ENCODE results near the gene NXPH4. TPM values are rescaled to one million over a fixed set of nuclear protein-coding genes. Genes with fewer than 3 reads are reported as not detected.

Gene NXPH4
- total and polyA plus RNA-seq, 12 donors: 0.06 to 3.7 (median 0.46) TPM; not detected in 3

GRCh38 chr12:57195186-57195585 is 21.4 kb upstream of the NXPH4 start:
- Histone ChIP-seq H3K36me3 (replicated peaks in 1 of 2) (peaks cover 0 to 94% of the 10 kb centered on the region in 2 donors), H3K9me3 (replicated peaks in 1 of 3) (no peaks in the 10 kb centered on the region), H3K4me1 (replicated peaks in 1 of 2) (no peaks in the 10 kb centered on the region), H3K27me3 (no peaks in the 10 kb centered on the region), H3K27ac (no peak overlapping the region), H3K4me3 (no peak overlapping the region)
- DNase-seq: no peak
- no peak for TF ChIP-seq POLR2A (IDR thresholded peaks at IDR 0.05)
- TF ChIP-seq, protein P1, sequence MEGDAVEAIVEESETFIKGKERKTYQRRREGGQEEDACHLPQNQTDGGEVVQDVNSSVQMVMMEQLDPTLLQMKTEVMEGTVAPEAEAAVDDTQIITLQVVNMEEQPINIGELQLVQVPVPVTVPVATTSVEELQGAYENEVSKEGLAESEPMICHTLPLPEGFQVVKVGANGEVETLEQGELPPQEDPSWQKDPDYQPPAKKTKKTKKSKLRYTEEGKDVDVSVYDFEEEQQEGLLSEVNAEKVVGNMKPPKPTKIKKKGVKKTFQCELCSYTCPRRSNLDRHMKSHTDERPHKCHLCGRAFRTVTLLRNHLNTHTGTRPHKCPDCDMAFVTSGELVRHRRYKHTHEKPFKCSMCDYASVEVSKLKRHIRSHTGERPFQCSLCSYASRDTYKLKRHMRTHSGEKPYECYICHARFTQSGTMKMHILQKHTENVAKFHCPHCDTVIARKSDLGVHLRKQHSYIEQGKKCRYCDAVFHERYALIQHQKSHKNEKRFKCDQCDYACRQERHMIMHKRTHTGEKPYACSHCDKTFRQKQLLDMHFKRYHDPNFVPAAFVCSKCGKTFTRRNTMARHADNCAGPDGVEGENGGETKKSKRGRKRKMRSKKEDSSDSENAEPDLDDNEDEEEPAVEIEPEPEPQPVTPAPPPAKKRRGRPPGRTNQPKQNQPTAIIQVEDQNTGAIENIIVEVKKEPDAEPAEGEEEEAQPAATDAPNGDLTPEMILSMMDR (IDR thresholded peaks at IDR 0.05): no peak
- 86 to 95% (median 90%) methylated on average over 9 to 19 of the region's 19 CpGs for WGBS, 4 donors
- intact Hi-C loops (cut with DNase I): no loop called here

DNA sequence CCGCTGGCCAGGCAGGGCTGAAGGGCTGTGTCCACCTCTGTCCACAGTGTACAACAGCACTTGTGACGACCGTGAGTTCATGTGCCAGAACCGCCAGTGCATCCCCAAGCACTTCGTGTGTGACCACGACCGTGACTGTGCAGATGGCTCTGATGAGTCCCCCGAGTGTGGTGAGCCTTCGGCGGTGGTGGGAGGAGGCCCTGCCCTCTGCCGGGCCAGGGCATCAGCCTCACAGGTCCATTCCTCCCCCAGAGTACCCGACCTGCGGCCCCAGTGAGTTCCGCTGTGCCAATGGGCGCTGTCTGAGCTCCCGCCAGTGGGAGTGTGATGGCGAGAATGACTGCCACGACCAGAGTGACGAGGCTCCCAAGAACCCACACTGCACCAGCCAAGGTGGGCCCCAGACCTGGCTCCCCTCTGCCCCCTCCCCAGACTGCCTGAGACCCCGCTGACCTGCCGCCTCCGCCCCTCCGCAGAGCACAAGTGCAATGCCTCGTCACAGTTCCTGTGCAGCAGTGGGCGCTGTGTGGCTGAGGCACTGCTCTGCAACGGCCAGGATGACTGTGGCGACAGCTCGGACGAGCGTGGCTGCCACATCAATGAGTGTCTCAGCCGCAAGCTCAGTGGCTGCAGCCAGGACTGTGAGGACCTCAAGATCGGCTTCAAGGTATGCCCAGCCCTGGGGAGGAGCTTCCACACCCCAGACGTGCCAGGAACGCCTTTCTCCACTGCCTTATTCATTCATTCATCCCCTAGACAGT is 20.8 kb upstream of the NXPH4 start:
- WGBS, 4 donors: 79 to 87% (median 86%) methylated on average over 5 to 34 of the region's 34 CpGs
- TF ChIP-seq POLR2A (IDR thresholded peaks at IDR 0.05): no peak
- TF ChIP-seq, protein P1 (IDR thresholded peaks at IDR 0.05): no peak
- Histone ChIP-seq H3K4me1 (replicated peaks in 1 of 2) (no peaks in the 10 kb centered on the region), H3K27ac (no peak overlapping the region), H3K4me3 (no peak overlapping the region), H3K9me3 (replicated peaks in 1 of 3) (no peaks in the 10 kb centered on the region), H3K36me3 (replicated peaks in 1 of 2) (peaks cover 0 to 94% of the 10 kb centered on the region in 2 donors), H3K27me3 (no peaks in the 10 kb centered on the region)
- intact Hi-C loops (cut with DNase I): no loop called here
- no peak for DNase-seq

GRCh38 chr12:57196439-57196838 is 20.2 kb upstream of the NXPH4 start:
- Histone ChIP-seq H3K27me3 (no peaks in the 10 kb centered on the region), H3K4me3 (no peak overlapping the region), H3K36me3 (replicated peaks in 1 of 2) (peaks cover 0 to 94% of the 10 kb centered on the region in 2 donors), H3K27ac (no peak overlapping the region), H3K4me1 (replicated peaks in 1 of 2) (no peaks in the 10 kb centered on the region), H3K9me3 (replicated peaks in 1 of 3) (no peaks in the 10 kb centered on the region)
- WGBS, 4 donors: 72 to 91% (median 84%) methylated on average over 4 of the region's 4 CpGs
- intact Hi-C loops (cut with DNase I): no loop called here
- no peak for DNase-seq
- TF ChIP-seq POLR2A (IDR thresholded peaks at IDR 0.05): no peak
- TF ChIP-seq, protein P1 (IDR thresholded peaks at IDR 0.05): no peak

- H3K4me1 ChIP-seq (replicated peaks in 1 of 2): no peaks in the 10 kb centered on the region
- WGBS, 4 donors: 88 to 95% (median 93%) methylated on average over 8 to 22 of the region's 22 CpGs
- no peak overlapping the region for H3K4me3 ChIP-seq
- peaks cover 0 to 99% of the 10 kb centered on the region in 2 donors for H3K36me3 ChIP-seq (replicated peaks in 1 of 2)
- intact Hi-C loops (cut with DNase I): no loop called here
- no peak overlapping the region for H3K27ac ChIP-seq
- H3K9me3 ChIP-seq (replicated peaks in 1 of 3): no peaks in the 10 kb centered on the region
- no peaks in the 10 kb centered on the region for H3K27me3 ChIP-seq
- no peak for DNase-seq
- TF ChIP-seq POLR2A (IDR thresholded peaks at IDR 0.05): no peak
- TF ChIP-seq, protein P1 (IDR thresholded peaks at IDR 0.05): no peak
These were observed 19.6 kb upstream of the NXPH4 start for GRCh38 chr12:57196956-57197355.

All from adrenal gland (tissue), 12 donors.